Testis (tissue), 3 donors: ENCODE data around the gene CAMK2D. TPM values are rescaled to one million over a fixed set of nuclear protein-coding genes. Genes with fewer than 3 reads are reported as not detected.

ENCODE experiments used
- DNase-seq: peaks from one replicate; pipeline ENCODE4 v3.0.0-alpha.2; 2019
- H3K27ac ChIP-seq, 2 donors: fragments of 200-600 bp; sonication (generic); one replicate each; pipeline ENCODE4 v1.5.1; 2019
- H3K27me3 ChIP-seq: fragments of 200-600 bp; sonication (generic); one replicate; pipeline ENCODE4 v1.5.1; 2019
- H3K36me3 ChIP-seq: fragments of 200-600 bp; sonication (generic); one replicate; pipeline ENCODE4 v1.5.1; 2017; ENCODE audit warnings: low read depth; ENCODE audit errors: missing control alignments
- H3K4me1 ChIP-seq: fragments of 200-600 bp; sonication (generic); one replicate; pipeline ENCODE4 v1.5.1; 2019
- H3K4me3 ChIP-seq, 2 donors: fragments of 200-600 bp; sonication (generic); one replicate each; pipeline ENCODE4 v1.5.1; 2017 to 2019
- H3K9me3 ChIP-seq: fragments of 200-600 bp; sonication (generic); one replicate; pipeline ENCODE4 v1.5.1; 2017
- CTCF ChIP-seq, 3 experiments: fragments of 450-650 bp in 2 of 3; fragments of 200-600 bp in 1 of 3; sonication (generic) in 1 of 3; IDR thresholded peaks; one replicate each; pipeline ENCODE4 v1.5.1; 2016 to 2019; ENCODE audit warnings: antibody characterized with exemption in 3 of 3, mild to moderate bottlenecking in 2 of 3, moderate library complexity in 1 of 3
- POLR2A ChIP-seq: fragments of 450-650 bp; IDR thresholded peaks from one replicate; pipeline ENCODE4 v1.6.1; 2017; ENCODE audit warnings: antibody characterized with exemption, mild to moderate bottlenecking, moderate library complexity
- WGBS, 2 donors: methylation state at CpG; one replicate each; pipeline ENCODE4 v1.1.5; 2018; 5-methylcytosine and 5-hydroxymethylcytosine counted together
- intact Hi-C: fragments of 100-400 bp; cut with DNase I; formaldehyde crosslinking; loops from one replicate; pipeline ENCODE4 v1.15.1; 2023; ENCODE audit warnings: low total_unique reads
- polyA plus RNA-seq: library from polyadenylated mRNA; stranded (reverse); fragments of 350-450 nt; fragmentation: Illumina TruSeq; extraction: RNeasy Lipid Tissue Mini Kit (QIAGEN cat#74804); gene quantifications from one replicate; pipeline ENCODE4 v1.2.3, GENCODE V29; 2014; ENCODE audit warnings: low read depth, low replicate concordance; ENCODE audit not compliant: insufficient read depth
- small RNA-seq, 2 donors: library from RNA; depleted of rRNA; stranded (forward); fragments of <200 nt; gene quantifications; one replicate each; pipeline ENCODE3, GENCODE V24; 2016
- total RNA-seq, 2 donors: library from RNA; depleted of rRNA; stranded (reverse); fragments of >200 nt; gene quantifications; one replicate each; pipeline ENCODE4 v1.2.3, GENCODE V29; 2016

Gene CAMK2D
- total and polyA plus RNA-seq, 3 donors from 2014 or later: 31.2 to 88.1 (median 72.4) TPM

- intact Hi-C loops: no loop called here
- Histone ChIP-seq H3K27me3 (no peaks in the 10 kb centered on the region), H3K36me3 (no peaks in the 10 kb centered on the region), H3K4me1 (no peaks in the 10 kb centered on the region), H3K9me3 (no peaks in the 10 kb centered on the region), H3K27ac (no peak overlapping the region), H3K4me3 (no peak overlapping the region)
- DNase-seq: no peak
- TF ChIP-seq POLR2A (no peak), CTCF (IDR thresholded peaks at IDR 0.05) (no peak)
- WGBS, 2 donors: 84 to 90% methylated on average over 7 of the region's 7 CpGs
Observed at GRCh38 chr4:113406723-113407016, 354.9 kb downstream of the CAMK2D start.

- Histone ChIP-seq H3K27ac (no peak overlapping the region), H3K4me3 (no peak overlapping the region), H3K9me3 (no peaks in the 10 kb centered on the region), H3K36me3 (no peaks in the 10 kb centered on the region), H3K4me1 (no peaks in the 10 kb centered on the region), H3K27me3 (no peaks in the 10 kb centered on the region)
- TF ChIP-seq POLR2A (no peak), CTCF (IDR thresholded peaks at IDR 0.05) (no peak)
- WGBS, 2 donors: 90 to 94% methylated on average over 7 of the region's 7 CpGs
- DNase-seq: no peak
- intact Hi-C loops: no loop called here
Observed at GRCh38 chr4:113405874-113406722, 355.4 kb downstream of the CAMK2D start.

GRCh38 chr4:113404841-113405240 is 356.7 kb downstream of the CAMK2D start:
- no peaks in the 10 kb centered on the region for H3K36me3 ChIP-seq
- intact Hi-C loops: no loop called here
- H3K27me3 ChIP-seq: no peaks in the 10 kb centered on the region
- H3K4me3 ChIP-seq: no peak overlapping the region
- DNase-seq: no peak
- WGBS, 2 donors: 59 to 60% methylated on average over 2 of the region's 2 CpGs
- no peaks in the 10 kb centered on the region for H3K9me3 ChIP-seq
- TF ChIP-seq POLR2A: no peak
- TF ChIP-seq CTCF (IDR thresholded peaks at IDR 0.05): no peak
- no peaks in the 10 kb centered on the region for H3K4me1 ChIP-seq
- no peak overlapping the region for H3K27ac ChIP-seq

- intact Hi-C loops: no loop called here
- no peaks in the 10 kb centered on the region for H3K36me3 ChIP-seq
- 92 to 96% methylated on average over 4 of the region's 4 CpGs for WGBS, 2 donors
- no peak overlapping the region for H3K4me3 ChIP-seq
- no peaks in the 10 kb centered on the region for H3K27me3 ChIP-seq
- DNase-seq: no peak
- H3K9me3 ChIP-seq: no peaks in the 10 kb centered on the region
- TF ChIP-seq POLR2A: no peak
- no peak for TF ChIP-seq CTCF (IDR thresholded peaks at IDR 0.05)
- no peaks in the 10 kb centered on the region for H3K4me1 ChIP-seq
- H3K27ac ChIP-seq: no peak overlapping the region
Observed at GRCh38 chr4:113404167-113404571, 357.4 kb downstream of the CAMK2D start.

Small RNA genes lying within 50 kb of the gene (small RNA-seq; reads per million reads assigned to genes)
- gene RN7SL184P (0 reads per million in 2 donors), gene RNU1-138P (0 reads per million in 2 donors)

Other genes with a start within 250 kb of the CAMK2D start
- gene ARSJ, start 217.9 kb upstream of the CAMK2D start, total RNA-seq: under 1 TPM; 0.55 to 0.74 TPM
- gene ARSJ, start 217.9 kb upstream of the CAMK2D start, polyA plus RNA-seq: 1.6 TPM